Mesothelial cell of epicardium (in vitro differentiated cells): Measurements from ENCODE around the gene PMVK. TPM values are rescaled to one million over a fixed set of nuclear protein-coding genes. Genes with fewer than 3 reads are reported as not detected.

ENCODE experiments used
- DNase-seq, 2 experiments: peaks; one replicate each; pipeline ENCODE4 v3.0.0; 2021; ENCODE audit warnings: low spot score in 2 of 2; ENCODE audit not compliant: unreplicated experiment in 2 of 2
- H3K27ac Mint-ChIP-seq: 2 replicates; pipeline ENCODE4 v1.8.0; 2021; ENCODE audit warnings: mixed read lengths
- H3K27me3 Mint-ChIP-seq: 2 replicates; pipeline ENCODE4 v1.8.0; 2021; ENCODE audit warnings: low read depth, mixed read lengths
- H3K36me3 Mint-ChIP-seq: 2 replicates; pipeline ENCODE4 v1.8.0; 2021; ENCODE audit warnings: mixed read lengths
- H3K4me1 Mint-ChIP-seq: 2 replicates; pipeline ENCODE4 v1.8.0; 2021; ENCODE audit warnings: mixed read lengths
- H3K4me3 Mint-ChIP-seq: 2 replicates; pipeline ENCODE4 v1.8.0; 2021; ENCODE audit warnings: mild to moderate bottlenecking, moderate library complexity, mixed read lengths
- H3K9me3 Mint-ChIP-seq: 2 replicates; pipeline ENCODE4 v1.8.0; 2021; ENCODE audit warnings: mixed read lengths
- CTCF ChIP-seq: fragments of 200-600 bp; sonication (generic); IDR thresholded peaks from one replicate; pipeline ENCODE4 v1.5.0; 2021; ENCODE audit warnings: antibody characterized with exemption; ENCODE audit not compliant: unreplicated experiment
- total RNA-seq: library from RNA; stranded (reverse); gene quantifications from 3 replicates; pipeline ENCODE4 v1.2.1, GENCODE V29; 2021

Gene PMVK
- total RNA-seq, 1 donor from 2014 or later: 20.5 TPM

GRCh38 chr1:154958681-154959425, 22.3 kb upstream of the PMVK start:
- Mint-ChIP-seq H3K27me3 (no peaks in the 10 kb centered on the region), H3K4me1 (peaks cover 65% of the 10 kb centered on the region)

DNA sequence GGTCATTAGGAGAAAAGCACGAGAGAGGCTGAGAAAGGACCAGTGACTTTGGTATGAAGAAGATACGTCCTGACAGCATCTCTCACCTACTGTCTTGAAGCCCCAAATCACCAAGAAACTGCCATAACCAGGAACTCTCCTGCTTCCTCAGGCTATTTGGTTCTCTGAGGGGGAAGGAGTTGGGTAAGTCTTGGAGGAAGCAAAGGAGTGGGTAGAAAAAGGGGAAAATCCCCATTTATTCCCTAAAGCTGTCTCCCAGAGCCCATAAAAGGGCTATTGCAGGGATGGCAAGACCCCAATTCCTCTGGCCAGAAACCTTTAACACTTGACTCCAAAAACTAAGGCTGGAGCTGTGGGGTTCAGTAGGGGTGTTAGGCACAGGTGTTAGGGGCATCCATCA, 21.5 kb upstream of the PMVK start:
- Mint-ChIP-seq H3K4me3 (no peak overlapping the region), H3K27ac (peak overlapping the region; percentile 97), H3K4me1 (peaks cover 64% of the 10 kb centered on the region), H3K36me3 (no peaks in the 10 kb centered on the region), H3K9me3 (no peaks in the 10 kb centered on the region), H3K27me3 (no peaks in the 10 kb centered on the region)
- TF ChIP-seq CTCF: no peak
- no peak for DNase-seq

More at GRCh38 chr1:154958681-154959425, 22.3 kb upstream of the PMVK start:
- peak overlapping the region; percentile 66 for H3K27ac Mint-ChIP-seq
- H3K36me3 Mint-ChIP-seq: peaks cover 2% of the 10 kb centered on the region
- no peaks in the 10 kb centered on the region for H3K9me3 Mint-ChIP-seq
- H3K4me3 Mint-ChIP-seq: no peak overlapping the region
- no peak for DNase-seq
- no peak for TF ChIP-seq CTCF

GRCh38 chr1:154957091-154957657, 20.7 kb upstream of the PMVK start:
- Mint-ChIP-seq H3K9me3 (no peaks in the 10 kb centered on the region), H3K27me3 (no peaks in the 10 kb centered on the region)
- TF ChIP-seq CTCF: no peak

GRCh38 chr1:154956544-154956941, 20.0 kb upstream of the PMVK start:
- no peak for DNase-seq
- H3K36me3 Mint-ChIP-seq: no peaks in the 10 kb centered on the region
- peak overlapping the region; percentile 97 for H3K27ac Mint-ChIP-seq
- no peaks in the 10 kb centered on the region for H3K9me3 Mint-ChIP-seq
- H3K27me3 Mint-ChIP-seq: no peaks in the 10 kb centered on the region
- peak overlapping the region; percentile 85 for H3K4me3 Mint-ChIP-seq
- H3K4me1 Mint-ChIP-seq: peaks cover 66% of the 10 kb centered on the region
- TF ChIP-seq CTCF: no peak

More at GRCh38 chr1:154957091-154957657, 20.7 kb upstream of the PMVK start:
- Mint-ChIP-seq H3K4me1 (peaks cover 64% of the 10 kb centered on the region), H3K4me3 (peak overlapping the region; percentile 22), H3K27ac (peak overlapping the region; percentile 97), H3K36me3 (no peaks in the 10 kb centered on the region)
- no peak for DNase-seq

DNA sequence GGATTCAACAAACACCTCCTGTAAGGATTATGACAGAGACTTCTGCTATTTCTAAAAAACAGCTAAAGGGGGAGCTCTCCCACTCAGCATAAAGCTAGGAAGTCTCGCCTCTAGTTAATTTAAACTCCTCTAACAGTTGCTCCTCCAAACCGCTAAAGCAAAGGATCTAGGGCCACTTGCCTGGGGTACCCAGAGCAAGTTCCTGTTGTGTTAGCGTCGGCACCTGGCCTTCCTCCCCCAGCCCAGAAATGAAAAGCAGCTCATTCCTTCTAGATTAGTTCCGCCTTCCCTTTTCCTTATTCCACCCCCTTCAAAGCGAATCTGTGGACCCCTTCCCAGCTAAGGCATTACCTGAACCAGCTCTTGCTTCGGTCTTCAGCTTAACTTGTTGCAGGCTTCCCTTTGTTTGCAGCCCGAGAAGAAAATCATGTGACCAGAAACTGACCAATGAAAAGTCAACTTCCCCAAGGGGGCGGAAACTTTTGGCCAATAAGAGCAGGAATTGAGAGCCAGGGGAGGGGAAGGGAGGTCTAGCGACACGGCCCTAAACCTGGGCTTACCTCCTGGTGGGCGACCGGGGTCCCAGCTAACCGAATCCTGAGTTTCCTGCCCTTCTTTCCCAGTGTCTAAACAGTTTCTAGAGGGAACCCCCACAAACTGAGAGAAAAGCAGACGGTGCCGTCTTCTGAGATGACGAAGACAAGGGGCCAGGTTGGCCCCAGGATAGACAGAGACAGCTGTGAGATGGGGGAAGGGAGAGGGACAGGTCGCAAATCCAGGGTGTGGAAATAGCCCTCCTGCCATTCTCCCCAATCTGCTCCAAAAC, 19.4 kb upstream of the PMVK start, which contains the start of gene PBXIP1:
Gene PBXIP1, minus strand, starts transcription at position 382 of the 826 bp plus-strand sequence. CDS start 2,378 bp downstream, outside the sequence.
- peak within 1 kb of the TSS; percentile 97 for H3K27ac Mint-ChIP-seq
- no peaks in the 10 kb centered on the region for H3K9me3 Mint-ChIP-seq

More for the DNA sequence above, 19.4 kb upstream of the PMVK start, which contains the start of gene PBXIP1:
- Mint-ChIP-seq H3K36me3 (peaks cover under 1% of the 10 kb centered on the region), H3K4me1 (peaks cover 64% of the 10 kb centered on the region), H3K27me3 (no peaks in the 10 kb centered on the region), H3K4me3 (peak within 1 kb of the TSS; percentile 85)
- no peak for TF ChIP-seq CTCF
- peak; percentile 58 to 80 for DNase-seq
